Spleen (tissue), 7 donors: ENCODE results near the gene HOXC11.

Source experiments
- CTCF ChIP-seq, 11 experiments: fragments of 200-600 bp in 7 of 11; fragments of 450-650 bp in 4 of 11; sonication (generic) in 4 of 11; IDR thresholded peaks in 8 of 11; conservative IDR thresholded peaks in 3 of 11; 1 replicate in 7 of 11; 2 replicates in 4 of 11; pipeline versions ENCODE4 v1.4.0 to v1.8.0; 2016 to 2021; ENCODE audit warnings: antibody characterized with exemption in 11 of 11, inconsistent platforms in 4 of 11, mild to moderate bottlenecking in 1 of 11
- POLR2A ChIP-seq, 3 donors: fragments of 450-650 bp; IDR thresholded peaks; one replicate each; pipeline ENCODE4 v1.5.1; 2017; ENCODE audit warnings: antibody characterized with exemption in 3 of 3, mild to moderate bottlenecking in 1 of 3
- donor health status: DM: no; HTN: no; CAD: no; lungs with moderate emphysema.
- donor health status: DM: no; HTN: no; CAD: no.
- donor health status: DM: no; HTN: no; CAD: no.

- TF ChIP-seq CTCF (IDR thresholded peaks at IDR 0.05 in 8 of 11, conservative IDR thresholded peaks at IDR 0.05 in 3 of 11) (no peak), POLR2A (IDR thresholded peaks at IDR 0.05) (no peak)
These were observed 32.1 kb downstream of the HOXC11 start for GRCh38 chr12:54004841-54005530.
